ENCODE results near the gene HOXB13.

GRCh38 chr17:48725288-48726064, 3.1 kb downstream of the HOXB13 start:
- TF ChIP-seq CTCF (IDR thresholded peaks at IDR 0.05 in 8 of 11, conservative IDR thresholded peaks at IDR 0.05 in 3 of 11), result no peak
- TF ChIP-seq POLR2A (IDR thresholded peaks at IDR 0.05), result no peak
